Activated naive CD4-positive, alpha-beta T cell treated with anti-CD3 and anti-CD28 coated beads for 36 hours (primary cell): Measurements from ENCODE around the gene MYBPC1. TPM values are rescaled to one million over a fixed set of nuclear protein-coding genes. Genes with fewer than 3 reads are reported as not detected.

Experiments
- CTCF ChIA-PET: fragments of 350-600 bp; sonication (Branson Sonifier 250); formaldehyde crosslinking; loops from one replicate; lab custom pipeline; 2021; ENCODE audit warnings: antibody characterized with exemption; lab: Charles Lee
- DNase-seq: peaks from one replicate; pipeline ENCODE4 v3.0.0-alpha.2; 2020
- H3K27ac Mint-ChIP-seq: one replicate; pipeline ENCODE4 v1.8.0; 2021; ENCODE audit warnings: mild to moderate bottlenecking, mixed read lengths
- H3K27me3 Mint-ChIP-seq: one replicate; pipeline ENCODE4 v1.8.0; 2021; ENCODE audit warnings: low read depth, mixed read lengths
- H3K36me3 Mint-ChIP-seq: one replicate; pipeline ENCODE4 v1.8.0; 2021; ENCODE audit warnings: low read depth, mixed read lengths
- H3K4me1 Mint-ChIP-seq: one replicate; pipeline ENCODE4 v1.8.0; 2021; ENCODE audit warnings: low read depth, mixed read lengths
- H3K4me3 Mint-ChIP-seq: one replicate; pipeline ENCODE4 v1.8.0; 2021; ENCODE audit warnings: mild to moderate bottlenecking, moderate library complexity, mixed read lengths
- H3K9me3 Mint-ChIP-seq: one replicate; pipeline ENCODE4 v1.8.0; 2021; ENCODE audit warnings: mixed read lengths
- intact Hi-C: fragments of 100-400 bp; cut with micrococcal nuclease; formaldehyde crosslinking; loops from one replicate; pipeline ENCODE4 v1.15.1; 2023
- total RNA-seq, 2 experiments: library from RNA; stranded (reverse); gene quantifications; one replicate each; pipeline ENCODE4 v1.2.3, GENCODE V29; 2021

The MYBPC1 gene
- total RNA-seq, 2 experiments from 2014 or later, result not detected

- no peak overlapping the region for H3K27ac Mint-ChIP-seq
- CTCF ChIA-PET, result no interaction called here
- intact Hi-C loops, result loop anchor here (1.0 to 5.0 kb wide), 3 partner anchors 17 to 93 kb away; partner anchors contain the start of gene CHPT1
These were observed 9.4 kb downstream of the MYBPC1 start for GRCh38 chr12:101604132-101604531.

DNA sequence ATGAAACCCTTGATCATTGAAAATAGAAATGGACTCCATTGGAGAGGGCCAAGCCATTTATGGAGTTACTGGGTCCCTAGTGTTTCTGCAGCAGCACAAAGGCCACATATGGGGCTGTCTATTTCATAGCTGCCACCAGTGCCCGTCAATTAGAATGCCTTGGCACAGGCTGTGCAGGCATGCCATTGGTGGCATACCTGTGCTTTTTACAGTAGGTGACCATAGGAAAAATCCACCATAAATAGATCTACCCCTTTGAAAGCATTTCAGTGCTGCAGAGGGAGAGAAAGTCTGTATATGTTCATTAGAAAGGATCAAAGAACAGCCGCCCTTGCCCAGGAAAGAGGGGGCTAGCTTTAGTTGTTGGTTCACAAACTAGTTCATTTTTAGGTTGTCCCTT, 13.1 kb downstream of the MYBPC1 start:
- Mint-ChIP-seq H3K27me3 (no peaks in the 10 kb centered on the region), H3K9me3 (no peaks in the 10 kb centered on the region), H3K36me3 (no peaks in the 10 kb centered on the region), H3K4me3 (no peak overlapping the region), H3K27ac (no peak overlapping the region), H3K4me1 (peaks cover 9% of the 10 kb centered on the region)
- CTCF ChIA-PET, result no interaction called here
- intact Hi-C loops, result no loop called here
- DNase-seq, result no peak

More at GRCh38 chr12:101604132-101604531, 9.4 kb downstream of the MYBPC1 start:
- H3K4me3 Mint-ChIP-seq, result no peak overlapping the region
- H3K27me3 Mint-ChIP-seq, result no peaks in the 10 kb centered on the region
- H3K9me3 Mint-ChIP-seq, result no peaks in the 10 kb centered on the region
- no peaks in the 10 kb centered on the region for H3K36me3 Mint-ChIP-seq
- no peak for DNase-seq
- H3K4me1 Mint-ChIP-seq, result peaks cover 9% of the 10 kb centered on the region

DNA sequence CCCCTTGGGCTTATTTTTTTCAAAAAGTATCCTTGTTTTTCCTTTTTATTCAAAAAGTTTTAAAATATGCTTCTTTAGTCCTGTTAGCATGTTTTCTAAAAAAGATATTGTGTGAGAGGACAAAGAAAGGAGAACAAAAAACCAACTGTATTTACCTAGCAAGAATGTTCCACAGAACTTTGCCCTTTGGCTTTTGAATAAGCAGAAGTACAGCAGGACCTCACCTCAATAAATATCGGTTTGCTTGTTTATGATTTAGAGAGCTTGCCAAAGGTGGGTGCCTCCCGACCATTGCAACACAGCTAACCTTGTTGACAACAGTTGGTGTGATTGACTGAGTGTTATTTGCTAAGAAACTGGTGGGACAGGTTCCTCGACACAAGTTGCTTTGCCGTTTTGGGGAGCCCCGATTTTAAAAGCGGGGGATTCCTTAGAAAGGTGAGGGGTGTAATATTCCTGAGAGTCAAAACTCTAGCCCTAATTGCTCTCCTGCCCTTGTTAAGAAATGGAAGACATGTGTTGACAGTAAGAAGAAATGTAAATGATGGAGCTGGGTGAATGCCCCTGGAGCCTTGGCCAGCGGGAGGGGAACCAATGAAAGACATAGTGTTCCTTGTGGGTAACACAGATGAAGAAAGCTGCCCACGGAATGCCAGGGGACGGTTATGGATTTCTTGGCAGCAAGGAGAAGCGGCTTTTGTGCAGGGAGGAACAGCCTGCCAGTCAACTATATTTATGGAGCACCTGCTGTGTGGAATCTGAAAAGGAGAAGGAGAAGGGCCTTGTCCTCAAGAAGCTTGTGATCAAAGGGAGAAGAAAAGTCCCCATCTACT, 13.7 kb downstream of the MYBPC1 start:
- intact Hi-C loops, result no loop called here
- Mint-ChIP-seq H3K27me3 (no peaks in the 10 kb centered on the region), H3K9me3 (no peaks in the 10 kb centered on the region)

GRCh38 chr12:101609198-101609597, 14.4 kb downstream of the MYBPC1 start:
- no peak for DNase-seq
- Mint-ChIP-seq H3K4me3 (no peak overlapping the region), H3K27me3 (no peaks in the 10 kb centered on the region), H3K4me1 (peaks cover 4% of the 10 kb centered on the region), H3K36me3 (no peaks in the 10 kb centered on the region), H3K27ac (no peak overlapping the region), H3K9me3 (no peaks in the 10 kb centered on the region)
- intact Hi-C loops, result no loop called here
- CTCF ChIA-PET, result no interaction called here

More for the DNA sequence above, 13.7 kb downstream of the MYBPC1 start:
- Mint-ChIP-seq H3K4me1 (peaks cover 9% of the 10 kb centered on the region), H3K27ac (no peak overlapping the region), H3K4me3 (no peak overlapping the region), H3K36me3 (no peaks in the 10 kb centered on the region)
- CTCF ChIA-PET, result no interaction called here
- no peak for DNase-seq

DNA sequence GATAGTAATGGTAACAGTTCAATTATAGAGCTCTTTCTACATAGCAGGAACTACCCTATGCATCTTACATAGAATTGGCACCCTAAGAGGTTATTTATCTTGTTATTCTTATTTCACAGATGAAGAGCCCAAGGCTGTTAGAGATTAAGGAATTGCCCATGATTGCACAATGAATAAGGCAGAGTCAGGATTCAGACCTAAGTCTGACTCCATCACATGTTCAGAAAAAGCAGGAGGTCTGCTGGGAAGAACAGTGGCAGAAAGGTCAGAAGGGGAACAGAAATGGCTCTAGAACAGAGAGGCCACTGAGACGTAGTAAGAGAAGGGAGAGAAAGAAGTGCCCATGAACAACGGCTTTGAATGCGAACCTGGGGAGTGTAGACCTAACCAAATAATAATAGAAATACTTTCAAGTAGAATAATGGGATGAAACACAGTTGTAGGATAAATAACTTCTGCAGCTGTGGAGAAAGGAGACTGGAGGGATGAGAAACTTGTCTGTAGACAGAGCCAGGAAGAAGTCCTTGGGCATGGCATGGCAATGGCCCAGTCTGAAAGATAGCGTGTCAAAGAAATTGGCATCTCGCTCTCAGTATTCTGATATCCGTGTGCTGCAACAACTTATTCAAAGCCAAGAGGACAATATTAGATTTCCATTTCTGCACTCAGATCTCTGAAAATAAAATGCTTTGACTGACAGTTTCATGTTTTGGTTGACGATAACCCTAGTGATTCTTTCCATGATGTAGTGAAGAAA, 17.6 kb downstream of the MYBPC1 start:
- CTCF ChIA-PET, result no interaction called here
- no peak overlapping the region for H3K4me3 Mint-ChIP-seq
- no peaks in the 10 kb centered on the region for H3K27me3 Mint-ChIP-seq
- DNase-seq, result no peak
- no peaks in the 10 kb centered on the region for H3K9me3 Mint-ChIP-seq
- peaks cover 15% of the 10 kb centered on the region for H3K4me1 Mint-ChIP-seq
- no peaks in the 10 kb centered on the region for H3K36me3 Mint-ChIP-seq
- intact Hi-C loops, result no loop called here
- no peak overlapping the region for H3K27ac Mint-ChIP-seq

GRCh38 chr12:101616027-101616494, 21.3 kb downstream of the MYBPC1 start:
- peak; percentile 31 for DNase-seq
- Mint-ChIP-seq H3K9me3 (no peaks in the 10 kb centered on the region), H3K36me3 (no peaks in the 10 kb centered on the region), H3K4me3 (no peak overlapping the region), H3K27me3 (peaks cover 2% of the 10 kb centered on the region), H3K27ac (no peak overlapping the region), H3K4me1 (peaks cover 17% of the 10 kb centered on the region)
- CTCF ChIA-PET, result interaction anchor here (1.5 kb wide), 1 partner anchor 10 kb away, joined by 5 read pairs; no protein-coding TSS in a partner anchor
- intact Hi-C loops, result loop anchor here (5.0 kb wide), 1 partner anchor 81 kb away; the partner anchor contains the start of gene CHPT1

GRCh38 chr12:101619026-101619786, 24.4 kb downstream of the MYBPC1 start:
- intact Hi-C loops, result loop anchor here (5.0 kb wide), 1 partner anchor 78 kb away; the partner anchor contains the start of gene CHPT1
- H3K27ac Mint-ChIP-seq, result no peak overlapping the region
- CTCF ChIA-PET, result no interaction called here
- no peaks in the 10 kb centered on the region for H3K36me3 Mint-ChIP-seq
- H3K4me1 Mint-ChIP-seq, result peaks cover 17% of the 10 kb centered on the region
- H3K9me3 Mint-ChIP-seq, result no peaks in the 10 kb centered on the region
- DNase-seq, result no peak
- peaks cover 2% of the 10 kb centered on the region for H3K27me3 Mint-ChIP-seq
- no peak overlapping the region for H3K4me3 Mint-ChIP-seq

GRCh38 chr12:101619858-101620761, 25.3 kb downstream of the MYBPC1 start:
- Mint-ChIP-seq H3K27ac (no peak overlapping the region), H3K4me1 (peaks cover 17% of the 10 kb centered on the region), H3K4me3 (no peak overlapping the region), H3K9me3 (no peaks in the 10 kb centered on the region), H3K27me3 (peaks cover 2% of the 10 kb centered on the region), H3K36me3 (no peaks in the 10 kb centered on the region)
- CTCF ChIA-PET, result no interaction called here
- intact Hi-C loops, result loop anchor here (2.0 to 5.0 kb wide), 2 partner anchors 15 to 77 kb away; partner anchors contain the start of gene CHPT1
- DNase-seq, result no peak

DNA sequence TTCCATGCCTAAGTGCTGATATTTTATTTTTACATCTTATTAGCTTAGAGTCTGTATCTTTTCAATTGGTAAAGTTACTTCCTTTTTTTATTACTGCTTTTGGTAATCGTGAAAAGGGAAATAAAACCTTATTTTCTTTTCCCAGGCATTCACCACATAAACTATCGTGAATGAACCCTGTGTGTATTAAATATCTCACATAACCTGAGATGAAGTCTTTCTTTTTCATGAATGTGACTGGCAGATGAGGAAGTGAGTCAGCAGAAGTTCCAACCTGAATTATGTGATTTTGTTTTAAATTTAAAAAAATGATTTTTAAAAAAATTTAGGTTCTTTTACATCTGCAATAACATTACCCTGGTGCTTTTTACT, 26.0 kb downstream of the MYBPC1 start:
- no peaks in the 10 kb centered on the region for H3K36me3 Mint-ChIP-seq
- peaks cover 2% of the 10 kb centered on the region for H3K27me3 Mint-ChIP-seq
- no peak overlapping the region for H3K27ac Mint-ChIP-seq
- H3K9me3 Mint-ChIP-seq, result no peaks in the 10 kb centered on the region
- intact Hi-C loops, result loop anchor here (2.0 kb wide), 1 partner anchor 16 kb away; no protein-coding TSS in a partner anchor
- no peak overlapping the region for H3K4me3 Mint-ChIP-seq
- CTCF ChIA-PET, result no interaction called here
- no peak for DNase-seq
- H3K4me1 Mint-ChIP-seq, result peaks cover 15% of the 10 kb centered on the region

- no peaks in the 10 kb centered on the region for H3K9me3 Mint-ChIP-seq
- CTCF ChIA-PET, result no interaction called here
- H3K27me3 Mint-ChIP-seq, result no peaks in the 10 kb centered on the region
- H3K4me1 Mint-ChIP-seq, result no peaks in the 10 kb centered on the region
- DNase-seq, result no peak
- intact Hi-C loops, result no loop called here
- H3K27ac Mint-ChIP-seq, result no peak overlapping the region
- no peaks in the 10 kb centered on the region for H3K36me3 Mint-ChIP-seq
- H3K4me3 Mint-ChIP-seq, result no peak overlapping the region
These were observed 33.9 kb downstream of the MYBPC1 start for GRCh38 chr12:101628676-101629075.

GRCh38 chr12:101634724-101635123, 40.0 kb downstream of the MYBPC1 start:
- Mint-ChIP-seq H3K36me3 (no peaks in the 10 kb centered on the region), H3K9me3 (no peaks in the 10 kb centered on the region), H3K27me3 (peaks cover 3% of the 10 kb centered on the region), H3K4me3 (no peak overlapping the region), H3K4me1 (peaks cover 6% of the 10 kb centered on the region), H3K27ac (no peak overlapping the region)
- DNase-seq, result no peak
- intact Hi-C loops, result no loop called here
- CTCF ChIA-PET, result no interaction called here
